Dermis microvascular lymphatic vessel endothelial cell (primary cell): ENCODE results near the gene AUP1. TPM values are rescaled to one million over a fixed set of nuclear protein-coding genes. Genes with fewer than 3 reads are reported as not detected.
A peak's percentile ranks its signal among the peaks of the same experiment; 100 is the strongest.
"Not testable (repeated sequence)": the region's sequence is repeated elsewhere in the genome, so short reads cannot be mapped to it uniquely, and the experiment has no call there.

Experiments
- DNase-seq, 2 donors: peaks; one replicate each; pipeline versions ENCODE4 v3.0.0 to v3.0.0-alpha.2; 2010; ENCODE audit warnings: low read depth in 2 of 2
- total RNA-seq: library from RNA; depleted of rRNA; stranded (reverse); fragments of >200 nt; gene quantifications from 2 replicates; pipeline ENCODE4 v1.2.1, GENCODE V29; 2014

The AUP1 gene
- 84.3 and 113 TPM in 2 replicates for total RNA-seq

- peak; percentile 92 to 96 for DNase-seq
These were observed at the start of gene AUP1, which contains the start of gene HTRA2 for GRCh38 chr2:74529357-74530238. Gene AUP1, minus strand, starts transcription at chr2:74529706. Its CDS starts 77 bp downstream, at chr2:74529629. Gene HTRA2, plus strand, starts transcription at chr2:74529933. Its CDS starts 74 bp downstream, at chr2:74530007.

- no peak for DNase-seq
These were observed 48.9 kb upstream of the AUP1 start for GRCh38 chr2:74578408-74578807.

GRCh38 chr2:74577448-74577847 lies 47.9 kb upstream of the AUP1 start:
- DNase-seq = no peak

- DNase-seq = no peak
These were observed 47.3 kb upstream of the AUP1 start for GRCh38 chr2:74576863-74577229.

GRCh38 chr2:74576211-74576862 lies 46.8 kb upstream of the AUP1 start:
- DNase-seq = no peak

- no peak for DNase-seq
These were observed 45.8 kb upstream of the AUP1 start for GRCh38 chr2:74575320-74575719.

GRCh38 chr2:74573747-74574562 lies 44.4 kb upstream of the AUP1 start:
- DNase-seq = peak; percentile 20 to 43

- no peak for DNase-seq
These were observed 42.8 kb upstream of the AUP1 start for GRCh38 chr2:74572178-74572925.

- DNase-seq = no peak
These were observed 41.6 kb upstream of the AUP1 start for GRCh38 chr2:74571058-74571457.

GRCh38 chr2:74569686-74570085 lies 40.2 kb upstream of the AUP1 start:
- no peak for DNase-seq

GRCh38 chr2:74567881-74568280 lies 38.4 kb upstream of the AUP1 start:
- DNase-seq = no peak

- DNase-seq = no peak
These were observed 37.2 kb upstream of the AUP1 start for GRCh38 chr2:74566754-74567085.

GRCh38 chr2:74566076-74566753 lies 36.7 kb upstream of the AUP1 start:
- no peak for DNase-seq

GRCh38 chr2:74564222-74564621 lies 34.7 kb upstream of the AUP1 start:
- DNase-seq = no peak

GRCh38 chr2:74562126-74562775 lies 32.7 kb upstream of the AUP1 start:
- no peak for DNase-seq

- not testable (repeated sequence) for DNase-seq
These were observed 31.5 kb upstream of the AUP1 start for GRCh38 chr2:74561022-74561421.

- no peak for DNase-seq
These were observed 31.1 kb upstream of the AUP1 start for GRCh38 chr2:74560591-74560990.

- DNase-seq = no peak
These were observed 30.4 kb upstream of the AUP1 start for GRCh38 chr2:74559912-74560311.

- DNase-seq = no peak
These were observed 29.1 kb upstream of the AUP1 start for GRCh38 chr2:74558284-74559230.
